ENCODE data around the gene MRPL12.

MRPL12 gene

DNA sequence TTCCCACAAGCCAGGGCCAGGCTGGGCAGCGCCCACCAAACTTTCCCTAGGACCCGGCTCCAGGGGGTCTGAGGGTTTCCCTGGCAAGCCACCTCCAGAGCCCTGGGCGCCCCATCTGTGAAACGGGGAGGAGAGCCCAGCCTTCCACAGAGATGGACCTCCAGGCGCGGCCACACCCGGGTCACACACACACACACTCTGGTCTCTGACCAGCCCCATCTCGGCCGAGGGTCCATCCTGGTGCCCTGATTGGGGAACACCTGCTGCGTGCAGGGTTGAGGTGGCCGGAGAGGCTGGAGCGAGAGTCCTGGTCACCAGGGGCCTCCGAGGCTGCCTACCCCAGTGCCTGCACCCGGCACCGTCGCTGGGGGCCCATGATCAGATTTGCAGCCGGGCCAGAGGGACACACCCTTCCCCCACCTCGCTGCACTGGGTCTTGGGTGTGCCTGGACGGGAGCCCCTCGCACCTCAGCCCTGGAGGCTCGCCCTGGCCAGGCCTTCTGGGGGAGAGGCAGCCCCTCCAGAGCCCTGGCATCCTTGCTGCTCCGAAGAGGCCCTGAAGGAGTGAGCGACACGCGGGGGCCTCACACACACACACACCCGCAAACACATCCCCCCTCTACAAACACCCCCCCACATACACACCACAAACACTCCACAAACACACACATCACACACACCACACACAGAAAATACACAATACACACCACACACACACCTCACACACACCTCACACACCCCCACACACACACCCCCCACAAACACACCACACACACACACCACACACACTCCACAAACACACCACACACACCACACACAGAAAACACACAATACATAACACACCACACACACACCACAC is 38.7 kb downstream of the MRPL12 start:
- no peak for DNase-seq

Measured in CD4-positive, alpha-beta T cell treated with Interleukin-21 for 1 hour (primary cell).